ENCODE measurements around the gene PGAP3.

PGAP3 gene

GRCh38 chr17:39641097-39641496, 46.8 kb downstream of the PGAP3 start:
- ATAC-seq, result no peak
- TF ChIP-seq PATZ1 (CRISPR knock-in tag; IDR thresholded peaks at IDR 0.05; ENCODE audit: borderline replicate concordance), result no peak
- TF ChIP-seq ESRRG (CRISPR knock-in tag; IDR thresholded peaks at IDR 0.05), result no peak
- no peak for TF ChIP-seq ZFP3 (CRISPR knock-in tag; IDR thresholded peaks at IDR 0.05)
- TF ChIP-seq TCF4 (CRISPR knock-in tag; IDR thresholded peaks at IDR 0.05; ENCODE audit: borderline replicate concordance), result no peak
- no peak for TF ChIP-seq BACH2 (CRISPR knock-in tag; IDR thresholded peaks at IDR 0.05; ENCODE audit: borderline replicate concordance)
- TF ChIP-seq ZNF70 (CRISPR knock-in tag; IDR thresholded peaks at IDR 0.05), result no peak
- TF ChIP-seq, protein P1, sequence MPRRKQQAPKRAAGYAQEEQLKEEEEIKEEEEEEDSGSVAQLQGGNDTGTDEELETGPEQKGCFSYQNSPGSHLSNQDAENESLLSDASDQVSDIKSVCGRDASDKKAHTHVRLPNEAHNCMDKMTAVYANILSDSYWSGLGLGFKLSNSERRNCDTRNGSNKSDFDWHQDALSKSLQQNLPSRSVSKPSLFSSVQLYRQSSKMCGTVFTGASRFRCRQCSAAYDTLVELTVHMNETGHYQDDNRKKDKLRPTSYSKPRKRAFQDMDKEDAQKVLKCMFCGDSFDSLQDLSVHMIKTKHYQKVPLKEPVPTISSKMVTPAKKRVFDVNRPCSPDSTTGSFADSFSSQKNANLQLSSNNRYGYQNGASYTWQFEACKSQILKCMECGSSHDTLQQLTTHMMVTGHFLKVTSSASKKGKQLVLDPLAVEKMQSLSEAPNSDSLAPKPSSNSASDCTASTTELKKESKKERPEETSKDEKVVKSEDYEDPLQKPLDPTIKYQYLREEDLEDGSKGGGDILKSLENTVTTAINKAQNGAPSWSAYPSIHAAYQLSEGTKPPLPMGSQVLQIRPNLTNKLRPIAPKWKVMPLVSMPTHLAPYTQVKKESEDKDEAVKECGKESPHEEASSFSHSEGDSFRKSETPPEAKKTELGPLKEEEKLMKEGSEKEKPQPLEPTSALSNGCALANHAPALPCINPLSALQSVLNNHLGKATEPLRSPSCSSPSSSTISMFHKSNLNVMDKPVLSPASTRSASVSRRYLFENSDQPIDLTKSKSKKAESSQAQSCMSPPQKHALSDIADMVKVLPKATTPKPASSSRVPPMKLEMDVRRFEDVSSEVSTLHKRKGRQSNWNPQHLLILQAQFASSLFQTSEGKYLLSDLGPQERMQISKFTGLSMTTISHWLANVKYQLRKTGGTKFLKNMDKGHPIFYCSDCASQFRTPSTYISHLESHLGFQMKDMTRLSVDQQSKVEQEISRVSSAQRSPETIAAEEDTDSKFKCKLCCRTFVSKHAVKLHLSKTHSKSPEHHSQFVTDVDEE (CRISPR knock-in tag; IDR thresholded peaks at IDR 0.05), result no peak
- TF ChIP-seq RARB (CRISPR knock-in tag; IDR thresholded peaks at IDR 0.05), result no peak
- no peak for TF ChIP-seq CSRNP3 (CRISPR knock-in tag; IDR thresholded peaks at IDR 0.05)
- no peak for TF ChIP-seq ZNF565 (CRISPR knock-in tag; conservative IDR thresholded peaks at IDR 0.05; ENCODE audit: low read depth)
- TF ChIP-seq ARNTL (CRISPR knock-in tag; IDR thresholded peaks at IDR 0.05; ENCODE audit: borderline replicate concordance, low read depth), result no peak
- TF ChIP-seq TOX (CRISPR knock-in tag; IDR thresholded peaks at IDR 0.05; ENCODE audit: borderline replicate concordance), result no peak
- no peak for TF ChIP-seq SNAI2 (CRISPR knock-in tag; IDR thresholded peaks at IDR 0.05)
- no peak for TF ChIP-seq PPARA (CRISPR knock-in tag; IDR thresholded peaks at IDR 0.05; ENCODE audit: borderline replicate concordance)
- no peak for TF ChIP-seq OSR1 (CRISPR knock-in tag; IDR thresholded peaks at IDR 0.05)
- no peak for TF ChIP-seq ISL1 (CRISPR knock-in tag; IDR thresholded peaks at IDR 0.05)

DNA sequence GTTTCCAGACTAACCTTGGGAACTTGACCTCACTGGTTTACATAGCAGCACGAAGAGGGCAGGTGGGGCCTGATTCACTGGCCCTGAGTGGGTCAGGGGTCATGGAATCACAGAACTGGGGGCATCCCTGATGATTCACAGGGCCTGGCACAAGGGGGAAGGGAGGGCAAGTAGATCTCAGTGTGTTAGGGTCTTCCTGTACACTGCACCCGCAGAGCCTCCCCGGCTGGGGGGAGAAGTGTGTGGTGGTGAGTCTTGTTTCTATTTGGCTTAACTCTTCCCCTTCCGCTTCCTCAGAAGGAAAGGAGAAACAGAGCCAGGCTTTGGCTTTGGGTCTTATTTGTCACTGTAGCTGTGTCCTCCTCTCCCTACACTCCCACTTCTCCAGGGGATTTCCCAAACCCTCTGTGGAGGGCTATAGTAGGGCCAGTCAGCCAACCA, 47.2 kb downstream of the PGAP3 start:
- no peak for ATAC-seq
- TF ChIP-seq OSR1 (CRISPR knock-in tag; IDR thresholded peaks at IDR 0.05), result no peak
- no peak for TF ChIP-seq ZNF8 (CRISPR knock-in tag; IDR thresholded peaks at IDR 0.05)
- no peak for TF ChIP-seq ZFP3 (CRISPR knock-in tag; IDR thresholded peaks at IDR 0.05)
- no peak for TF ChIP-seq ZC3H10 (CRISPR knock-in tag; IDR thresholded peaks at IDR 0.05)
- no peak for TF ChIP-seq ARNTL (CRISPR knock-in tag; IDR thresholded peaks at IDR 0.05; ENCODE audit: borderline replicate concordance, low read depth)
- TF ChIP-seq RARB (CRISPR knock-in tag; IDR thresholded peaks at IDR 0.05), result no peak
- TF ChIP-seq PATZ1 (CRISPR knock-in tag; IDR thresholded peaks at IDR 0.05; ENCODE audit: borderline replicate concordance), result no peak
- no peak for TF ChIP-seq TOX (CRISPR knock-in tag; IDR thresholded peaks at IDR 0.05; ENCODE audit: borderline replicate concordance)
- no peak for TF ChIP-seq PPARA (CRISPR knock-in tag; IDR thresholded peaks at IDR 0.05; ENCODE audit: borderline replicate concordance)
- no peak for TF ChIP-seq BACH2 (CRISPR knock-in tag; IDR thresholded peaks at IDR 0.05; ENCODE audit: borderline replicate concordance)

DNA sequence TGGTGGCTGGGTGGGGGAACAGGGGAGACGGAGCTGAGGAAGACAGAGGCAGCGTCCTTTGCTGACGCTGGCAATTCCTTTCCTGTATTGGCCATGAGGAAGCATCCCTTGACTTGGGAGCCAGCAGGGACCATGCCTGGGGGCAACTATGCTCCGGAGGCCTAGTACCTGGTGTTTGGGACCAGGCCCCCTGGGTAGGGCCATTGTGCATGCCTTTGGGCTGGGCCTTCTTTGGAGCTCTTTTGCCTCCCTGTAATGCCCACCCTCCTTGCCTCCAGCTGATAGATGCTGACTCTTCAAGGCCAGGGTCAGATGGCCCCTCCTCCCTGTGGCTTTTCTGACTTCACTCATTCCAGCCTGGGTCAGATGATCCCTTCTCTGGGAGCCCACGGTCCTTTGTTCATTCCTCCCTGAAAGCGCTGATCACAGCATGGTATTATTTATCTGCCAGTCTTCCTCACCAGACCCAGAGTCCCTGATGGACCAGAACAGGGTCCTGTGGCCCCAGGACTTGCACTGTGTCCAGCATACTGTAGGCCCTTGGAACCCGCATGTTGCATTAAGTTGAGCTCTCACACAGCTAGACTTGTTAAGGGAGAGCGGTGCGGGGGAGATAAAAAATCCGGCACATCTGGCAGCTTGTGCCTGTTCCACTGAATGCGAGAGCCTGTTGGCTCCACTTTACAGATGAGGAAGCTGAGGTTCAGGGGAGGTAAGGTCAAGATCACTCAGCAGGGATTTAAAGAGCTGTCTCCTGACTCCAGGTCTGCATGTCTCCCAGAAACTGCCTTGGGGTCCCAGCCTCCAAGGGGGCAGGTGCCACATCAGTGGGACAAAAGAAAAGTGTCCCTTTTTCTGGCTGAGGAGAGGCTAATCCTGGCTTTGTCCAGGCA, 48.0 kb downstream of the PGAP3 start:
- TF ChIP-seq TCF4 (CRISPR knock-in tag; IDR thresholded peaks at IDR 0.05; ENCODE audit: borderline replicate concordance), result no peak
- TF ChIP-seq OSR1 (CRISPR knock-in tag; IDR thresholded peaks at IDR 0.05), result no peak
- ATAC-seq, result no peak

DNA sequence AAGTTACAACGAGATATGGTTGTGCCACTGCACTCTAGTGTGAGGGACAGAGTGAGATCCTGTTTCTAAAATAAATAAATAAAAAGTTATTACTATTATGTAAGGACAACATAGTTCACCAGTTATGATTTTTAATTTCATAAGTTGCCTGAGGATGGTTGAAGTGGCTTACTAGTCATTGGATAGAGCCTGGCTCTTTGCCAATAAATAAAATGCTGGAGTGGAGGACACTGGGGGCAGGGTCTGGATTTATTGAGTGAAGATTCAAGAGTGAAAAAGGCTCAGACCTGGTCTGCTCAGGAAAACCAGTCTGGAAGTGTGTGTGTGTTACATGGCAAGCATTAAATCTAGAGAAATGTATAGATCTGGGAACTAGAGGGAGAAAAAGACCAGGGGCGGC, 48.8 kb downstream of the PGAP3 start:
- TF ChIP-seq ARNTL (CRISPR knock-in tag; IDR thresholded peaks at IDR 0.05; ENCODE audit: borderline replicate concordance, low read depth), result no peak
- no peak for ATAC-seq

Data from SK-N-SH treated with all-trans-retinoic acid at 6 μM for 48 hours (cell line).